OCI-LY7 (cell line): Measurements from ENCODE around the gene KAT7. TPM values are rescaled to one million over a fixed set of nuclear protein-coding genes. Genes with fewer than 3 reads are reported as not detected.

Source experiments
- BruUV-seq: library from RNA; stranded (reverse); fragments of 400-500 nt; replicated peaks from 2 replicates; lab custom pipeline; 2021; lab: Mats Ljungman, UMichigan
- CTCF ChIA-PET: fragments of 300-600 bp; sonication (Branson Sonifier 250); formaldehyde crosslinking; loops from one replicate; lab custom pipeline; 2022; ENCODE audit warnings: antibody characterized with exemption; ENCODE audit not compliant: unreplicated experiment; lab: Charles Lee
- POLR2A ChIA-PET: fragments of 300-600 bp; sonication (Branson Sonifier 250); formaldehyde crosslinking; loops from one replicate; lab custom pipeline; 2022; ENCODE audit warnings: antibody characterized with exemption; lab: Charles Lee
- DNase-seq: peaks from one replicate; pipeline ENCODE4 v3.0.0-alpha.2; 2015; ENCODE audit warnings: low spot score
- H2AFZ ChIP-seq: fragments of 200-600 bp; sonication (generic), shearing (Covaris generic); 2 replicates; pipeline ENCODE4 v1.6.1; 2014; ENCODE audit warnings: mild to moderate bottlenecking, antibody characterized with exemption, low read length, moderate library complexity
- H3K27ac ChIP-seq: fragments of 200-600 bp; sonication (generic); 2 replicates; pipeline ENCODE4 v1.5.1; 2014; ENCODE audit warnings: mixed run types, low read depth, mild to moderate bottlenecking, moderate library complexity, low read length, inconsistent platforms; ENCODE audit not compliant: poor library complexity, severe bottlenecking
- H3K36me3 ChIP-seq: fragments of 200-600 bp; sonication (generic); 2 replicates; pipeline ENCODE4 v1.6.1; 2014; ENCODE audit warnings: mild to moderate bottlenecking, antibody characterized with exemption, low read length, moderate library complexity, mixed read lengths; ENCODE audit not compliant: insufficient read depth
- H3K4me1 ChIP-seq: fragments of 200-600 bp; sonication (generic); 2 replicates; pipeline ENCODE4 v1.5.1; 2014; ENCODE audit warnings: mild to moderate bottlenecking, low read length; ENCODE audit not compliant: insufficient read depth, poor library complexity, severe bottlenecking
- H3K4me2 ChIP-seq: fragments of 200-600 bp; sonication (generic); 2 replicates; pipeline ENCODE4 v1.6.1; 2014; ENCODE audit warnings: mild to moderate bottlenecking, low read length
- H3K4me3 ChIP-seq: fragments of 200-600 bp; sonication (generic); 2 replicates; pipeline ENCODE4 v1.5.1; 2014; ENCODE audit warnings: mild to moderate bottlenecking, low read depth, low read length; ENCODE audit not compliant: poor library complexity, severe bottlenecking
- H3K79me2 ChIP-seq: fragments of 200-600 bp; sonication (generic); 2 replicates; pipeline ENCODE4 v1.6.1; 2016; ENCODE audit warnings: low read depth, mild to moderate bottlenecking, low read length, moderate library complexity, mixed read lengths; ENCODE audit not compliant: insufficient read depth
- H3K9me2 ChIP-seq: fragments of 200-600 bp; sonication (generic); 2 replicates; pipeline ENCODE4 v1.6.1; 2016; ENCODE audit warnings: mild to moderate bottlenecking, low read length, mixed read lengths; ENCODE audit not compliant: insufficient read depth
- H3K9me3 ChIP-seq: fragments of 200-600 bp; sonication (generic); 2 replicates; pipeline ENCODE4 v1.6.1; 2014; ENCODE audit warnings: mild to moderate bottlenecking, mixed run types, low read length, mixed read lengths
- H4K20me1 ChIP-seq: fragments of 200-600 bp; sonication (generic); 2 replicates; pipeline ENCODE4 v1.6.1; 2014; ENCODE audit warnings: mild to moderate bottlenecking, antibody characterized with exemption, low read length, moderate library complexity, mixed read lengths; ENCODE audit not compliant: insufficient read depth
- CTCF ChIP-seq: fragments of 200-600 bp; sonication (generic); conservative IDR thresholded peaks from 2 replicates; pipeline ENCODE4 v1.5.1; 2014; ENCODE audit warnings: mild to moderate bottlenecking, antibody characterized with exemption, low read length, moderate library complexity, mixed read lengths
- EZH2phosphoT487 ChIP-seq: fragments of 200-600 bp; sonication (generic); IDR thresholded peaks from 2 replicates; pipeline ENCODE4 v1.6.1; 2018; ENCODE audit warnings: low read depth, borderline replicate concordance, mild to moderate bottlenecking, mixed run types, antibody characterized with exemption, low read length, moderate library complexity, mixed read lengths
- intact Hi-C: fragments of 100-400 bp; cut with micrococcal nuclease; formaldehyde crosslinking; loops from one replicate; pipeline ENCODE4 v1.10.0; 2022; ENCODE audit not compliant: unreplicated experiment
- total RNA-seq, 2 experiments: library from RNA; depleted of rRNA in 1 of 2; stranded (reverse); fragments of >200 nt in 1 of 2; shearing (Covaris generic) in 1 of 2; gene quantifications; 2 replicates each; pipeline ENCODE4 v1.2.3, GENCODE V29; 2014 to 2022

Gene KAT7
- total RNA-seq, 2 experiments from 2014 or later = 43.3 to 70.3 TPM

DNA sequence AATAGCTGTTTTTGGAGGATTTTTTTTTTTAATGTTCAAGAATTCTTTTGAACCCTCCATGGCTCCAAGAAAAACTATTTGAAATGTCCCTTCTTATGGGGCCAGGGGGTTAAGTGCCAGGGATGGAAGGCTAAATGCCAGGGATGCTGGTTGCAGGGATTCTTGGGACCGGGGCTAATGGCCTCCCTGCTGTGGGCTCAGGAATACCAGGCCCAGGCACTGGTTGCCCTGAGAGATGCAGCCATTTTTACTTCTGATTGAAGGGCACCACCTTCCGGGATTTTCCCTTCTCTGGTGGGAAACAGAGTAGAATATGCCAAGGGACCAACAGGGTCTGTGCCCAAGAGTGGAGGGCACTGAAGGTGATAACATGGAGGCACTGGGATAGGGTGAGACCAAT, 10.9 kb upstream of the KAT7 start:
- TF ChIP-seq EZH2phosphoT487 = no peak
- TF ChIP-seq CTCF = no peak
- Histone ChIP-seq H3K36me3 (no peaks in the 10 kb centered on the region), H3K27ac (no peak overlapping the region), H3K79me2 (no peaks in the 10 kb centered on the region), H4K20me1 (no peaks in the 10 kb centered on the region), H3K9me3 (no peaks in the 10 kb centered on the region), H3K4me2 (no peak overlapping the region), H2AFZ (no peak overlapping the region), H3K4me3 (no peak overlapping the region), H3K9me2 (no peaks in the 10 kb centered on the region), H3K4me1 (no peaks in the 10 kb centered on the region)
- intact Hi-C loops = no loop called here
- ChIA-PET CTCF (interaction anchor here (1.7 kb wide), 1 partner anchor 56 kb away, joined by 4 read pairs; no protein-coding TSS in a partner anchor), POLR2A (interaction anchor here (0.6 to 1.1 kb wide), 2 partner anchors 13 to 100 kb away, joined by 3 read pairs; partner anchors contain the start of gene FAM117A)
- no TSS peak for BruUV-seq
- DNase-seq = no peak

DNA sequence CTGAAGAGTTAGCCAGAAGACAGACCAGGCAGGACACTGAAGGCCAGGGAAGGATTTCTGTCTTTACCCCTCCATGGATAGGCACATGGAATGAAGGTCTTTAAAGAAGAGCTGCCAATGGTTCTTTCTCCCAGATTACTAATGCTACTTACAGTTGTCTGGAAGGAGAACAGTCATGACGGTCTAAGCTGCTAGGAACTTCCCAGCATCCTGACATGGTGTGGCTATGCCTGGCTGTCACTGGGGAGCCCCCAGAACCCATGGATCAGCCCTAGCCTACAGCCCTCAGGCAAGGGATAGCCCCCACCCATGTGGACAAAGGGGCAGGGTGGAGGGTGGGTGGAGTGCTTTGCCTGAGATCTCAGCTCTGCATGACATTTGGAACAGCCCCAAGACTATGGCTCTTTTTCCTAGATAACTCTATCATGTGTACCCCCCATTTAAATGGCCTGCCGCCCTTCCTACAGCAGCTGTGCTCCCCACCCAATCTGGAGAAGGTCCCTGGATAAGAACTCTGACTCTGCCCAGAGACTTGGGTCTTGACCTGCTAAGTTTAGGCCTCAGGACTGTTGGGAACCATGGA, 9.2 kb upstream of the KAT7 start:
- DNase-seq = no peak
- intact Hi-C loops = no loop called here
- H2AFZ ChIP-seq = no peak overlapping the region
- ChIA-PET CTCF (no interaction called here), POLR2A (no interaction called here)
- H3K27ac ChIP-seq = no peak overlapping the region
- H3K4me3 ChIP-seq = no peak overlapping the region
- H3K9me3 ChIP-seq = no peaks in the 10 kb centered on the region
- H3K4me2 ChIP-seq = no peak overlapping the region
- H3K79me2 ChIP-seq = no peaks in the 10 kb centered on the region
- no TSS peak for BruUV-seq
- no peaks in the 10 kb centered on the region for H3K9me2 ChIP-seq
- no peaks in the 10 kb centered on the region for H4K20me1 ChIP-seq
- no peaks in the 10 kb centered on the region for H3K36me3 ChIP-seq
- no peak for TF ChIP-seq EZH2phosphoT487
- no peak for TF ChIP-seq CTCF
- H3K4me1 ChIP-seq = no peaks in the 10 kb centered on the region

GRCh38 chr17:49779739-49780231, 8.7 kb upstream of the KAT7 start:
- POLR2A ChIA-PET = no interaction called here

More at GRCh38 chr17:49779739-49780231, 8.7 kb upstream of the KAT7 start:
- H3K4me2 ChIP-seq = no peak overlapping the region
- no peaks in the 10 kb centered on the region for H3K9me2 ChIP-seq
- H3K27ac ChIP-seq = no peak overlapping the region
- no peak overlapping the region for H2AFZ ChIP-seq
- H3K79me2 ChIP-seq = no peaks in the 10 kb centered on the region
- no peaks in the 10 kb centered on the region for H4K20me1 ChIP-seq
- no TSS peak for BruUV-seq
- intact Hi-C loops = loop anchor here (2.0 kb wide), 1 partner anchor 209 kb away; no protein-coding TSS in a partner anchor
- CTCF ChIA-PET = no interaction called here
- H3K4me3 ChIP-seq = no peak overlapping the region
- TF ChIP-seq CTCF (peak; percentile 86), EZH2phosphoT487 (no peak)
- H3K4me1 ChIP-seq = no peaks in the 10 kb centered on the region
- DNase-seq = peak; percentile 61
- no peaks in the 10 kb centered on the region for H3K36me3 ChIP-seq
- H3K9me3 ChIP-seq = no peaks in the 10 kb centered on the region
